NCI-H1048 (cell line): ENCODE data around the gene CHST15.

Source experiments
- DNase-seq: peaks from one replicate; lab custom pipeline; 2025; lab: John Stamatoyannopoulos, UW

The CHST15 gene

GRCh38 chr10:124081547-124082140 is 11.8 kb downstream of the CHST15 start:
- DNase-seq: no peak

DNA sequence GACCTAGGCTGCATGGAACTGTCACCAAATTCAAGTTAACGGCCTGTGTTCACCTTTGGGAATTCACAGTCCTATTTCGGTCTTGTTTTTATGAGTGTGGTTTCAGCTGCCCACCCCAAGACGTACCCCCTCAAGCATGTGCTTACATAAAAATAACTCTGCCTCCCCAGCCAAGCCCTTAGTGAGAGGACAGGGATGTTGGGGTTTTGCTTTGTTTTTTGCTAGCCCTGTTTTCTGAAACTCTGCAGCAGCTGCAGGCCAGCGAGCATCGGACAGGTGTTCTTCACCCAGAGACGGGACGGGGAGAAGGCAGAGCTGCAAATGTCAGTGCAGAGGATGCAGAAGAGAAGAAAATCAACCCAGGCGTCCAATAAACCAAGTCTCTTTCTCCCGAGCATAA is 13.5 kb downstream of the CHST15 start:
- no peak for DNase-seq

- DNase-seq: no peak
Measured at GRCh38 chr10:124078714-124079113, 14.7 kb downstream of the CHST15 start.

DNA sequence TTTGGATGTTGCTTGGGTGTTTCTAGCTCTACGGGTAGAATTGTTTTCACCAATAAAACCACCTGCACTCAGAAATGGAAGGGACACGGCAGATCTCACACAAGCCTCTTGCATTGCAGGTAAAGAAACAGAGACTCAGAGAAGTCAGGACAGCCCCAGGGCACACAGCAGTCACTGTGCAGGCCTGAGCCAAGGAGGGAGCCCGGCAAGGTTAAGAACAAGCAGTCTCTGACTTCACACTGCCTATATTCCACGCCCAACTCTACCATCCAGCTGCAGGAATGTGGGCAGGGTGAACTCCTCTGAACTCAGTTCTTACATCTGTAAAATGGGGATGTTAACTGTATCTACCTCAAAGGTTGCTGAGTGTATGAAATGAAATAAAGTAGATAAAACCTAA is 15.4 kb downstream of the CHST15 start:
- DNase-seq: no peak

DNA sequence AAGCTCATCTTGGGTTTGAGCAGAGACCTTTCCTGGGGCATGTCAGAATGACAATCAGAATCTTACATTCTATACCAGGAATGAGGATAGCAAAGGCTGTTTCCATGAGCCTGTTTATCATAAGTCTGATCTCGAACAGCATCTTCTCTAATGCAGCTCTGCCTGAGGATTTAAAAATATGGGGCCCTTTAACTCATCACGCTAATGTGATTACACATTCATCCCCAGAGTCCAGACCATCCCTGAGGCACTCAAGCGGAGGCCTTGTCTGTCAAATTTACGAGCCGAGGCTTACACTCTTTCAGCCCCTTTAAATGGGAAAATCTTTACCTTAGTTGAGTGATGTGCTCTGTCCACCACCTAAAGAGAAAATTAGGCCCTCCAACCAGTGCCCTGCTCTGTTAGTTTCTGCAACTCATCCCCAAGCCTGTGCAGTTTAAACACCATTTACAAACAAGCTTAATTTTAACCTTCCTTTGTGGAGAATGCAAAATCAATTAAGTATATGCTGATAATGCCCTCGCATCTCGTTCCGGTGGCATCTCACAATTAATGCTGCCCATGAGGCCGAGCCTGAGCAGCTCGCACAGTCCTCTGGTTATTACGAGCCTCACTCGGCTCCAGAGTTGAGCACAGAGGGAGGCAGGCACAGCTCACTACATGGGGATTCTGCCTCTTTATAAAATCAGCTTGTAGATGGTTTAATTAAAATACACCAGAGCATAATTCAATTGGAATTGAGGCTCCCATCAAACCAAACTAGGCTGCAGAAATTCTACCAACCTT is 16.0 kb downstream of the CHST15 start:
- DNase-seq: no peak

DNA sequence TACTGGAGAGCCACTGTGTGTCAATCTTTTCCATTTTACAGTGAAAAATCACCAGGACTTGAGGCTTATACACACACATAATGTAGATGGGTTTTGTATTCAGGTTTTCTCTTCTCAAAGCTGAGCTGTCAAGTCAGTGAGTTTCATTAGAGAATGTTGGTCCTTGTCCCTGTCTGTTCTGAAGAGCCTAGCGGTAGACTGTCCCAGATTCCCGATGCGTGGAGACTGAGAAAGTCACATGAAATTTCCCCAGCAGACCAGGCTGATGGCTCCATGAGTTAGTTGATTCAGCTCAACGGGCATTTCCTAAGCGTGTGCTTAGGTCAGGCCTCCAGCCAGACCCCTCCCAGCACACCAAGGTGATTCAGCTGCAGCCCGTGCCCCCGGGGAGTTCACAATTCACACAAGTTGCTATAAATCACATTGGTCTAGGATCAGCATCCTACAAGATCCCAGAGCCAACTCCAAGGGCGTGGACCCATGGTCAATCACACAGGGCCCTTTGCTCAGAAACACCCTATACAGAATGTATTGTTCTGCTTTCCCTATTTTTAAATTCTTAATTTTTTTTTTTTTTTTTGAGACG is 17.2 kb downstream of the CHST15 start:
- no peak for DNase-seq

GRCh38 chr10:124075231-124075955 is 18.0 kb downstream of the CHST15 start:
- no peak for DNase-seq

- DNase-seq: no peak
Measured at GRCh38 chr10:124074501-124075109, 18.8 kb downstream of the CHST15 start.

DNA sequence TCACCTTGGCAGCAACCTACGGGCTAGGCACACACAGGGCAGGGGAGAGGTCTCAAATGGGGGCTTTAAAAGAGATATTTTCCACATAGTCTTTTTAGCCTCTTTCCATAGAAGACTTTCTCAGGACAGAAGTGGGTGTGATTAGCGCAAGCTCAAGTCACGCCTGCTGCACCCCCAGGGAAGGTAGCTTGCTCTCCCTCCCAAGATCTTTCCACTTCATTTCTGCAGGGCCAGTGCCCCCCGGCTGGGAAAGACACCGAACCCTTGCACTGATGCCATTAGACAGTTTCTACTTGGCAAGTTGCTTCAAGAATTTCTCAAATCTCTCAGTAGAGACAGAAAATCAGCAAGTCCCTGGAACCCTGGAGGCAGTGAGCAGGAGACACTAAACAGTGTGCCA is 19.4 kb downstream of the CHST15 start:
- no peak for DNase-seq

DNA sequence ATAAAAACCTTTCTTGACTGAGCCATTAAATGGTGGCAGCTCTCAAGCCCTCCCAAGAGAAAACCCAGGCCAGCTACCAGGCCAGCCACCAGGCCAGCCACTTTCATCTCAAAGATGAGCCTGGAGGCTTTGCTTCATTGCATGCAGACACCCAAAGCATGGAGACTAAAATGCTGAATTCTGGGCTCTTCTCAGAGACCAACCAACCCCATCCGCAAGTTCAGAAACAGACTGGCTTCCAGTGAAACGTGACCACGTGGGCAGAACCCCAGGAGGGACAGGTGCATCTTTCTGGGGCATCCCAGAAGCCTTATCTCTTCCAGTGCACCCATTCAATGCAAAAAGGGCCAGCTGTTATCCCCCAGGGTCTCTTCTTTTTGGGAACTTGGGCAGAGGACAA is 20.9 kb downstream of the CHST15 start:
- no peak for DNase-seq

DNA sequence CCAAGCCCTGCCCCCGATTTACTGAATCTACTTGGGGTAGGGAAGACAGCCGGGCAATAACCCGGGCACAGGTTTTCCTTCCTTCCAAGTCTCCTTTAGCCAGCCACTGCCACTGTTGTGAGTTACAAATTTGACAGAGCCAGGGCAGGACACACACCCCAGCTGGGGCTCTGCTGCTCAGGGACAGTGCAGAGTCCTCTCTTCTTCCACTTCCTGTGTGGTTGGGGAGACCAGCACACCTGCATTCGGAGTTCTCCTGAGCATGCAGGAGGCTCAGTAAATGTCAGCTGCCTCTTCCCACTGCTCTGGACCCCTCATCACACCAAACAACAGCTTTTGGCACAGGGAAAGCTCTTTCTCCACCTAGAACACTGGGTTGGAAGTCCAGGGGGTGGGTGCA is 21.3 kb downstream of the CHST15 start:
- DNase-seq: no peak

DNA sequence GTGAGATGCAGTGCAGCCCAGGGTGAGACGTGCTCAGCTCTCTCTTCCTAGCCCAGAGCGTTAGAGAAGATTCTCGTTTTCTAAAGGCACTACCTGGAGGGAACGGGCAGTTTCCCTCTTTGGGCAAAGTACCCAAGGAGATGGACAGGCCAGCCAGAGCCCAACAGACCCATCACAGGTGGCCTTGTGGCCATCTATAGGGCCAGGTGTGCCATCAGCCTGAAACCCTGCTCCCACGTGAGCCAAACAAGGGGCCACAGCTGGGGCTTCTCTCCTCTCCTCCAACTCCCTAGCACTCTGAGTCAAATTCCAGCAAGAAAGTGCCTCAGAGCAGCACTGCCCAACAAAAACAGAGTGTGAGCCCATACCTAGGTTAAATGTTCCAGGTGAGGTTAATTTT is 22.3 kb downstream of the CHST15 start:
- no peak for DNase-seq

DNA sequence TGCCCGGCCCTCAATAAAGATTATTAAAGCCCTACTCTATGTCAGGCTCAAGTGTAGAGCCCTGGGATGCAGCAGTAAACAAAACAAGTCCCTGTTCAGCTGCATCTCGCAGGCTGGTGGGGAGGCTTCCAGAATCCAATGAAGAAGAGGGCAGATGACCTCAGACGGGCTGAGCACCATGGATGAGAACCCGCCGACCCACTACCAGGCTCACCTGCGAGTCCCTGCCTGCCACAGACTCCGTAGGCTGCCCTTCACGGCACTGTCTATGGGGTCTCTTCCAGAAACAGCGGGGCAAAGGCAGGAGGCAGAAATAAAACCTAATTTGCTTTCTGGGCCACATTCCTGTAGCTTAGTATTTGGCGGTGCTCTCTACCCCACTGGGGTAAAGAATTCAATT is 22.7 kb downstream of the CHST15 start:
- DNase-seq: no peak

DNA sequence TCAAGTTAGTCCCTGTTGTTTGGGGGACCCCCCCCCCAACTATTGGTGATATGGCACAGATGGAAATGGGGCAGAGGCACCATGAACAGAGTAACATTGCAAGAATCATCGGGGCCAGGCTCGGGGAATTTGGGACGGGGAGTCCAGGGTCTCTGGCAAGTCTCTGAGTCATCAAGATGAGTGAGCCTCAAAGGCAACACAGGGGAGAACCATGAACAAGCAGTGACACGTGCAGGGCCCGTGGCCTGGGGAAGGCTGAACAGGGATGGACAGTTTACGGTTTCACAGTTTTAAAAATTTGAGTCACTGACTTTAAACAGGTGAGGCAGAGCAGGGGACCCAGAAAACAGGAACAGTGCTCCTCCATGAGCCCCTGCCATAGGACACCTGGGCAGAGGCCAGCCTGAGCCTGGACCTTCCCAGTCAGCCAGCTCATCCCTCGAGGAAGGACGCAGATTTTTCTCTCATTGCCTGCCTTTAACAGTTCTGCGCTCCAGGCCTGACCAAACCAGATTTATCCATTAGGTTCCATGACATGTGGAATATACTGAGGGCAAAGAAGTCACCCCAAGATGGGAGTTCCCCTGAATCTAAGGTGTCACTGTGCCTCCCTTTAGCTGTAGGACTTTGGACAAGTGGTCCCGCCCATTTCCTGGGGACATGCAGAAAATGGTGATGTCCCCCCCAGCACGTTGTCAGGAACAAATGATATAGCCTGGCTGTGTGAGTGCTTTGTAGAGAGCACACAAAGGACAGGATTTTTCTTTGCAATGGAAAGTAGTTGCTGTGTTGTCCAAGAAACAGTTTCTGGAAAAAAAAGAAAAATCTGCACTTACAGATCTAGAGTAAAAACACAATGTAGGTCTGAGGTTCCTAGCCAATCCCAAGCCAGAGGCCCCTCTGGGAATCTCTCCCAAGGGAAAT is 23.8 kb downstream of the CHST15 start:
- DNase-seq: no peak

GRCh38 chr10:124068929-124069328 is 24.5 kb downstream of the CHST15 start:
- no peak for DNase-seq

GRCh38 chr10:124067825-124068400 is 25.5 kb downstream of the CHST15 start:
- DNase-seq: no peak

DNA sequence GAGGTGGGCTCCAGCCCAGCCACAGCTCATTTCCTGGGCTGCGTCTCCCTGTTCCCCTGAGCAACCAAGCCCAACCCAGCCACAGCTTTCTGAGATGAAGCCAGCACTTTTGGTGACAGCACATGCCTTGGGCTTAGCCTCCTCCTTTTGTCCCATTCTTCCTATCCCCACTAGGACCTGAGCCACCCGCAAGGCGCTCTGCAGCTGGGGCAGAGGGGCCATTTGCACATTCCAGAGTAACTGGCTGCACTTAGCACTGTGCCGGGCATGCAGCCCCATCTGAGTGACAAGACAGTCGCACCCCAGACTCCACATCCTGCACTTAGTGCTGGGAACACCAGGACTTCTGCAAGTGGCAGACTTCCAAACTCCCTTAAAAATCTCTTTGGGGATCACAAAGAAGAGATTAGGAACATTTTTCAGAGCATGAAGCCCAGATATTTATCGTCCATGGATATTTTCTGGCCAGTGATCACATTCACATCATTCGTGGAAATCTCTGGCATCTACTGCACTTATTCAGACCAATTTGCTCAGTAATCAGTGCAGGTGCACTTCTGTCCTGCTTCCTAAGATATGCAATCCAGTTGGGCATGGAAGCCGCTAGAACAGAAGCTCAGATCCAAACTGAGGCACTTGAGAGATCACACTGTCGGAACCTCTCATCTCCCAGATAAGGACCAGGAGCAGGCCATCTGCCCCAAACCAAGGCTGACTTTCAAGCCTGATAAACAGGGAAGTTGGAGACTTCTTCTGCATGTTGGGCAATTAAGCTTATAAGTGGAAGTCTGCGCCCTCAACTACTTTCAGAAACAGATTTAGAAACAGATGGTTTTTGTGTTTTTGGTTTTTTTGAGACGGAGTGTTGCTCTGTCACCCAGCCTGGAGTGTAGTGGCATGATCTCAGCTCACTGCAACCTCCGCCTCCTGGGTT is 26.4 kb downstream of the CHST15 start:
- no peak for DNase-seq

GRCh38 chr10:124066126-124066700 is 27.2 kb downstream of the CHST15 start:
- DNase-seq: no peak

DNA sequence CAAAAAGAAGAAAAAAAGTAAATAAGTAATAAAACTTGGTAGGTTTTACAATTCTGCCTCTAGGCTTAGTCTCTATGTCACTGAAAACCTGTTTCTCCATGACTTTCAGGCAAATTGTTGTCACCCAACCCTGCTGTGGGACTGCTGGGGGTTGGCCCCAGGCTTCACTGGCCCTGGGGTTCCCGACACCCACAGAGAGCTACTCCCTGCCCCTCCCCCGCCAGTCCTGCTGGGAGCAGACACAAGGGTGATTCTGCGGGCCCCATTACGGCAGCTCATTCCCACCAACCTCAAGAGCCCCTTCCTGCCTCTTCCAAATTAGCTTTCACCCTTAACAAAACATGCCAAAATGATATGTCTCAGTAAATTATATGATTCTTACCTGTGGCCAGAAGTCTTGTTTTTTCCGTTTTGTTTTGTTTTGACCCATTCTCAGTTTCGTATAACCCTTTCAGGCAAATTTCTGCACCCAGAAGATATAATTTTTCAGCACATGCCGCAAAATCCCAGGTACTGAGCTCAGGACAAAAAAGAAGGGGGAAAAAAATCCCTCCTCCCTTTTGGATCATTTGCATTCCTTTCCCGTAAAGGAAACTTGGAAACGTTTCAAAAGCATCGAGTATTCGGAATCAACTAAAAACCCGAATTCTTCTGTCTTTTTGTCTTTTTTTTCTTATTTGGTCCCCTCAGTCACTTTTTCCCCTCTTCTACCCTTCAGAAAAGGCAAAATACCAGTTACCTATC is 27.8 kb downstream of the CHST15 start:
- DNase-seq: no peak
